PC-3 (cell line): Measurements from ENCODE around the gene MON1B. TPM values are rescaled to one million over a fixed set of nuclear protein-coding genes. Genes with fewer than 3 reads are reported as not detected.
"Not testable (repeated sequence)": the region's sequence is repeated elsewhere in the genome, so short reads cannot be mapped to it uniquely, and the experiment has no call there.

ENCODE experiments used
- ATAC-seq: fragments of 200-7000 bp; cut with Tn5 transposase; 2 replicates; pipeline ENCODE4 v1.9.1; 2020; ENCODE audit warnings: mild to moderate bottlenecking, moderate library complexity
- BruUV-seq: library from RNA; stranded (reverse); fragments of 400-500 nt; replicated peaks from 2 replicates; lab custom pipeline; 2021; lab: Mats Ljungman, UMichigan
- CTCF ChIA-PET: fragments of 300-600 bp; sonication (Branson Sonifier 250); formaldehyde crosslinking; loops from one replicate; lab custom pipeline; 2022; ENCODE audit warnings: antibody characterized with exemption; lab: Charles Lee
- POLR2A ChIA-PET: fragments of 300-600 bp; sonication (Branson Sonifier 250); formaldehyde crosslinking; loops from one replicate; lab custom pipeline; 2022; ENCODE audit warnings: antibody characterized with exemption; ENCODE audit not compliant: unreplicated experiment; lab: Charles Lee
- DNase-seq: peaks from one replicate; pipeline ENCODE4 v3.0.0-alpha.2; 2015
- H2AFZ ChIP-seq: fragments of 300-600 bp; sonication (generic); 2 replicates; pipeline ENCODE4 v1.6.0; 2016; ENCODE audit warnings: antibody characterized with exemption, low read length
- H3F3A ChIP-seq: fragments of 300-600 bp; sonication (generic); one replicate; pipeline ENCODE4 v1.6.0; 2017; ENCODE audit warnings: antibody characterized with exemption, low read length, control low read depth, mild to moderate bottlenecking; ENCODE audit not compliant: unreplicated experiment
- H3K27ac ChIP-seq: fragments of 300-600 bp; sonication (generic); 2 replicates; pipeline ENCODE4 v1.5.1; 2016; ENCODE audit warnings: mild to moderate bottlenecking, low read length
- H3K27me3 ChIP-seq: fragments of 300-600 bp; sonication (generic); 2 replicates; pipeline ENCODE4 v1.6.1; 2016; ENCODE audit warnings: low read length, mixed read lengths
- H3K36me3 ChIP-seq: fragments of 300-600 bp; sonication (generic); 2 replicates; pipeline ENCODE4 v1.6.1; 2016; ENCODE audit warnings: low read depth, mixed run types, low read length, mixed read lengths
- H3K4me1 ChIP-seq: fragments of 300-600 bp; sonication (generic); 2 replicates; pipeline ENCODE4 v1.5.1; 2016; ENCODE audit warnings: low read length; ENCODE audit not compliant: insufficient read depth
- H3K4me2 ChIP-seq: fragments of 300-600 bp; sonication (generic); 2 replicates; pipeline ENCODE4 v1.6.0; 2016; ENCODE audit warnings: low read length
- H3K4me3 ChIP-seq: fragments of 300-600 bp; sonication (generic); 2 replicates; pipeline ENCODE4 v1.5.1; 2016; ENCODE audit warnings: mild to moderate bottlenecking, low read length, mixed read lengths
- H3K79me2 ChIP-seq: fragments of 300-600 bp; sonication (generic); 2 replicates; pipeline ENCODE4 v1.6.1; 2017; ENCODE audit warnings: low read length, mixed read lengths
- H3K9ac ChIP-seq: fragments of 300-600 bp; sonication (generic); 2 replicates; pipeline ENCODE4 v1.6.0; 2016; ENCODE audit warnings: mild to moderate bottlenecking, low read length
- H3K9me2 ChIP-seq: fragments of 300-600 bp; sonication (generic); replicated peaks from 2 replicates; pipeline ENCODE4 v1.6.1; 2016; ENCODE audit warnings: mixed run types, low read length, mixed read lengths
- H3K9me3 ChIP-seq: fragments of 300-600 bp; sonication (generic); 2 replicates; pipeline ENCODE4 v1.6.1; 2016; ENCODE audit warnings: low read length, mixed read lengths
- H4K20me1 ChIP-seq: fragments of 300-600 bp; sonication (generic); 2 replicates; pipeline ENCODE4 v1.6.1; 2016; ENCODE audit warnings: low read length, mixed read lengths
- EZH2 ChIP-seq: fragments of 300-600 bp; sonication (generic); IDR thresholded peaks from one replicate; pipeline ENCODE4 v1.6.1; 2017; ENCODE audit warnings: antibody characterized with exemption, mild to moderate bottlenecking, low read length; ENCODE audit not compliant: unreplicated experiment
- EZH2phosphoT487 ChIP-seq: fragments of 300-600 bp; sonication (generic); IDR thresholded peaks from 2 replicates; pipeline ENCODE4 v1.6.1; 2018; ENCODE audit warnings: mild to moderate bottlenecking, antibody characterized with exemption, low read length, borderline replicate concordance
- intact Hi-C: fragments of 100-400 bp; cut with micrococcal nuclease; formaldehyde crosslinking; loops from 2 replicates; pipeline ENCODE4 v1.9.0; 2023
- total RNA-seq: library from RNA; depleted of rRNA; stranded (reverse); fragments of >200 nt; gene quantifications from 2 replicates; pipeline ENCODE4 v1.2.3, GENCODE V29; 2014
- TF ChIP-seq, protein P1 (sequence below): fragments of 300-600 bp; sonication (generic); conservative IDR thresholded peaks from 2 replicates; pipeline ENCODE4 v1.5.1; 2017; ENCODE audit warnings: antibody characterized with exemption, low read depth, mild to moderate bottlenecking, low read length

MON1B gene
- total RNA-seq, 1 experiment from 2014 or later = 12.7 TPM

DNA sequence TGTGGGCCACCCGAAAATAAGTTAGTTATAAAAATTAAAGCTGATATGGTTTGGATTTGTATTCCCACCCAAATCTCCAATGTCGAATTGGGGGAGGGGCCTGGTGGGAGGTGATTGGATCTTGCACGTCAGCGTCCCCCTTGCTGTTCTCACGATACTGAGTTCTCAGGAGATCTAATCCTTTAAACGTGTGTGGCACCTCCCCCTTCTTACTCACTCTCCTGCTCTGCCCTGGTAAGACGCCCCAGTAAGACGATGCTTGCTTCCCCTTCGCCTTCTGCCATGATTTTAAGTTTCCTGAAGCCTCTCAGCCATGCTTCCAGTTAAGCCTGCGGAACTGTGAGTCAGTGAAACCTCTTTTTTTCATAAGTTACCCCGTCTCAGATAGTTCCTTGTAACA lies 43.6 kb downstream of the MON1B start:
- Histone ChIP-seq H3K27ac (no peak overlapping the region), H3K4me1 (0 out of 2 replicates have a peak, but pooled peaks cover 7% of the 10 kb centered on the region), H3K9me2 (no peaks in the 10 kb centered on the region), H3K27me3 (no peaks in the 10 kb centered on the region), H3F3A (no peaks in the 10 kb centered on the region), H4K20me1 (no peaks in the 10 kb centered on the region), H3K36me3 (no peaks in the 10 kb centered on the region; the same call in 1 of the 2 replicates), H3K79me2 (no peaks in the 10 kb centered on the region), H3K9ac (no peak overlapping the region), H3K4me2 (peak overlapping the region; percentile 62), H2AFZ (0 out of 2 replicates have a peak overlapping the region, but pooled peaks have one; percentile 38), H3K9me3 (no peaks in the 10 kb centered on the region), H3K4me3 (peak overlapping the region; percentile 44)
- TF ChIP-seq EZH2 (no peak), EZH2phosphoT487 (no peak)
- TF ChIP-seq, protein P1, sequence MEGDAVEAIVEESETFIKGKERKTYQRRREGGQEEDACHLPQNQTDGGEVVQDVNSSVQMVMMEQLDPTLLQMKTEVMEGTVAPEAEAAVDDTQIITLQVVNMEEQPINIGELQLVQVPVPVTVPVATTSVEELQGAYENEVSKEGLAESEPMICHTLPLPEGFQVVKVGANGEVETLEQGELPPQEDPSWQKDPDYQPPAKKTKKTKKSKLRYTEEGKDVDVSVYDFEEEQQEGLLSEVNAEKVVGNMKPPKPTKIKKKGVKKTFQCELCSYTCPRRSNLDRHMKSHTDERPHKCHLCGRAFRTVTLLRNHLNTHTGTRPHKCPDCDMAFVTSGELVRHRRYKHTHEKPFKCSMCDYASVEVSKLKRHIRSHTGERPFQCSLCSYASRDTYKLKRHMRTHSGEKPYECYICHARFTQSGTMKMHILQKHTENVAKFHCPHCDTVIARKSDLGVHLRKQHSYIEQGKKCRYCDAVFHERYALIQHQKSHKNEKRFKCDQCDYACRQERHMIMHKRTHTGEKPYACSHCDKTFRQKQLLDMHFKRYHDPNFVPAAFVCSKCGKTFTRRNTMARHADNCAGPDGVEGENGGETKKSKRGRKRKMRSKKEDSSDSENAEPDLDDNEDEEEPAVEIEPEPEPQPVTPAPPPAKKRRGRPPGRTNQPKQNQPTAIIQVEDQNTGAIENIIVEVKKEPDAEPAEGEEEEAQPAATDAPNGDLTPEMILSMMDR = no peak
- no TSS peak for BruUV-seq
- peak; percentile 51 for ATAC-seq
- ChIA-PET POLR2A (no interaction called here), CTCF (no interaction called here)
- DNase-seq = peak; percentile 41
- intact Hi-C loops = no loop called here

DNA sequence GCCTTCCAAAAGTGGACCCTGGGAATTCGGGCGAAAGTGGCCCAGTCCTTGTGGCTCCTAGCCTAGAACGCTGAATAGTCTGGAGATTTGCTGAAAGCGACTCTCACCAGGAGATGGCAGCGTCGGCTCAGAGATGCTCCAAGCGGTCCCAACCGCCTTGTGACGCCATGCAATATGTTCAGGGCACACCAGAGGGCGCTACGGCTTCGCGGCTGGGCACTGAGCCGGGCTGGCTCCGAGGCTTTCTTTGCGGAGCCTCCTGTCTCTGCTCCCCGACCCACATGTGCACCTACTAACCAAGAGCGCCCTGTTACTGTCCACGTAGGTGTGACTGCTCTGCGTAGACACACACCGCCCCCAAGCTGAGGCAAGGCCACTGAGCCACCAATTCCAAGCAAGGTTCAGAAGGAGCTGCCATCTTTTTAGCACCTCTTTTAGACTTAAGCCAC lies 45.1 kb downstream of the MON1B start:
- Histone ChIP-seq H3K9me3 (no peaks in the 10 kb centered on the region), H3K9me2 (no peaks in the 10 kb centered on the region), H3K27me3 (no peaks in the 10 kb centered on the region), H3F3A (no peaks in the 10 kb centered on the region), H3K4me2 (peak overlapping the region; percentile 80), H3K27ac (no peak overlapping the region), H3K36me3 (no peaks in the 10 kb centered on the region; the same call in 1 of the 2 replicates), H3K4me1 (0 out of 2 replicates have a peak, but pooled peaks cover 7% of the 10 kb centered on the region), H2AFZ (peak overlapping the region; percentile 67), H3K9ac (no peak overlapping the region), H4K20me1 (no peaks in the 10 kb centered on the region), H3K79me2 (no peaks in the 10 kb centered on the region), H3K4me3 (peak overlapping the region; percentile 46; the same call in 1 of the 2 replicates)
- TF ChIP-seq EZH2 (no peak), EZH2phosphoT487 (no peak)
- TF ChIP-seq, protein P1 = peak; percentile 97
- no TSS peak for BruUV-seq
- DNase-seq = peak; percentile 84
- peak; percentile 88 for ATAC-seq
- intact Hi-C loops = loop anchor here (1.0 kb wide), 1 partner anchor 348 kb away; no protein-coding TSS in a partner anchor
- ChIA-PET CTCF (interaction anchor here (0.6 kb wide), 2 partner anchors 65 to 348 kb away, joined by 3 to 4 read pairs; no protein-coding TSS in a partner anchor), POLR2A (no interaction called here)

DNA sequence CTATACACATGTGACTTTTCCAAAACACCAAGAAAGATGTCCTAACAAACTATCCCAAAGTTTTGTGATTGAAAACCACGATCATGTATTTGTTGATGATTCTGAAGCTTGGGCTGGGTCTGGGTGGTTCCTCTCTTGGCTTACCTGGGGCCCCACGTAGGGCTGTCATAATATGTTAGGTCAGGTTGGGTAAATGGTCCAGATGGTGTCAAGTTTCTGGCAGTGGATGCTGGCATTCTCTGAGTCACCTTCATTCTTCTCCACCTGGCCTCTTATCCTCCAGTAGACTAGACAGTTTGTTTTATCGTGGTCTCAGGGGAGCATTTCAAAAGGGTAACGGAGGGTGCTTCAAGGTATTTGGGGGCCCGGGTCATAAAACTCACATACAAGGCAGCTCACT lies 47.6 kb downstream of the MON1B start:
- ChIA-PET POLR2A (no interaction called here), CTCF (no interaction called here)
- Histone ChIP-seq H3K4me3 (no peak overlapping the region), H4K20me1 (no peaks in the 10 kb centered on the region), H3K79me2 (no peaks in the 10 kb centered on the region), H3K4me1 (0 out of 2 replicates have a peak, but pooled peaks cover 7% of the 10 kb centered on the region), H3K9me3 (no peaks in the 10 kb centered on the region), H3K9ac (no peak overlapping the region), H2AFZ (no peak overlapping the region), H3K9me2 (no peaks in the 10 kb centered on the region), H3K36me3 (no peaks in the 10 kb centered on the region; the same call in 1 of the 2 replicates), H3K4me2 (no peak overlapping the region), H3K27ac (no peak overlapping the region), H3F3A (no peaks in the 10 kb centered on the region), H3K27me3 (no peaks in the 10 kb centered on the region)
- ATAC-seq (no peak), DNase-seq (peak; percentile 42)
- no peak for TF ChIP-seq EZH2phosphoT487
- TF ChIP-seq EZH2 = no peak
- TF ChIP-seq, protein P1 = no peak
- no TSS peak for BruUV-seq
- intact Hi-C loops = no loop called here

DNA sequence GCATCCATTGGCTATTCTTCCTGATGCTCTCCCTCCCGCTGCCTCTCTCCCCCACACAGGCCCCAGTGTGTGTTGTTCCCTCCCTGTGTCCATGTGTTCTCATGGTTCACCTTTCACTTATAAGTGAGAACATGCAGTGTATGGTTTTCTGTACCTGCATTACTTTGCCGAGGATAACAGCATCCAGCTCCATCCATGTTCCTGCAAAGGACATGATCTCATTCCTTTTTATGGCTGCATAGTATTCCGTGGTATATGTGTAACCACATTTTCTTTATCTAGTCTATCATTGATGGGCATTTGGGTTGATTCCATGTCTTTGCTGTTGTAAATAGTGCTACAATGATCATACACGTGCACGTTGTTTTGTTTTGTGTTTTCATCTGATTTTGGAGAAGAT lies 51.5 kb downstream of the MON1B start:
- H3K27ac ChIP-seq, H3K79me2 ChIP-seq, H3K4me2 ChIP-seq, POLR2A ChIA-PET, H3K9me2 ChIP-seq, H3K27me3 ChIP-seq, H3K4me1 ChIP-seq, BruUV-seq, H3K4me3 ChIP-seq, H3K9me3 ChIP-seq, DNase-seq, H3K9ac ChIP-seq, H2AFZ ChIP-seq, H3F3A ChIP-seq, CTCF ChIA-PET, H4K20me1 ChIP-seq, ATAC-seq, intact Hi-C loops, H3K36me3 ChIP-seq: not testable (repeated sequence)
